ENCODE measurements around the gene CDH6.

DNA sequence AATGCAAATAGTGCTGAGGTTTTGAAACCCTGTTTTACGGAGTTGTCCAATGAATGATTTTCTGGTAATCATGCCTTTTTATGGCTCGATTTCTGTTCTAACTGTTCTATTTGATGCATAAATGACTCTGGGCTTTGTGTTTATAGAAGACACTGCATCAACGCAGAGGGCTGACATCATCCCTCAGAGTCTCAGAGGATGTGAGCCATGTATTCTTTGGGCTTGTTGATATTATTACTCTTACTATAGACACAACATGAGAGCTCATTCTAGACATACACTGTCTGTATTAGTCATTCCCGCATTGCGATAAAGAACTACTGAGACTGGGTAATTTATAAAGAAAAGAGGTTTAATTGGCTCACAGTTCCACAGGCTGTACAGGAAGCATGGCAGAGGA is 31.6 kb downstream of the CDH6 start:
- TF ChIP-seq EZH2 (IDR thresholded peaks at IDR 0.05) (no peak), POLR2AphosphoS5 (IDR thresholded peaks at IDR 0.05; ENCODE audit: borderline replicate concordance, low read depth, low read length) (no peak)

Measured in SK-N-MC (cell line).